ENCODE results near the gene FBXW12.
"Not testable (repeated sequence)": the region's sequence is repeated elsewhere in the genome, so short reads cannot be mapped to it uniquely, and the experiment has no call there.

FBXW12 gene

GRCh38 chr3:48371651-48372376, at the start of gene FBXW12:
TSS of gene FBXW12 (plus strand) at chr3:48372219. CDS start at chr3:48372768, 549 bp downstream.
- DNase-seq (ENCODE audit: low spot score), result no peak

- DNase-seq (ENCODE audit: low spot score), result not testable (repeated sequence)
Observed at GRCh38 chr3:48331706-48332435, 40.1 kb upstream of the FBXW12 start.

GRCh38 chr3:48333346-48334245, 38.4 kb upstream of the FBXW12 start, which contains the start of gene SPINK8:
TSS of gene SPINK8 (minus strand) at chr3:48333661. CDS start at chr3:48328341, 5,320 bp downstream.
- DNase-seq (ENCODE audit: low spot score), result not testable (repeated sequence)

- no peak for DNase-seq (ENCODE audit: low spot score)
Observed at GRCh38 chr3:48334605-48335004, 37.4 kb upstream of the FBXW12 start.

- DNase-seq (ENCODE audit: low spot score), result not testable (repeated sequence)
Observed at GRCh38 chr3:48335286-48335685, 36.7 kb upstream of the FBXW12 start.

GRCh38 chr3:48337536-48337935, 34.5 kb upstream of the FBXW12 start:
- not testable (repeated sequence) for DNase-seq (ENCODE audit: low spot score)

GRCh38 chr3:48338635-48339034, 33.4 kb upstream of the FBXW12 start:
- no peak for DNase-seq (ENCODE audit: low spot score)

GRCh38 chr3:48343432-48343831, 28.6 kb upstream of the FBXW12 start:
- DNase-seq (ENCODE audit: low spot score), result no peak

GRCh38 chr3:48344867-48345507, 27.0 kb upstream of the FBXW12 start:
- no peak for DNase-seq (ENCODE audit: low spot score)

- DNase-seq (ENCODE audit: low spot score), result no peak
Observed at GRCh38 chr3:48345946-48346572, 26.0 kb upstream of the FBXW12 start.

- DNase-seq (ENCODE audit: low spot score), result no peak
Observed at GRCh38 chr3:48347500-48347899, 24.5 kb upstream of the FBXW12 start.

GRCh38 chr3:48352546-48352945, 19.5 kb upstream of the FBXW12 start:
- DNase-seq (ENCODE audit: low spot score), result no peak

- no peak for DNase-seq (ENCODE audit: low spot score)
Observed at GRCh38 chr3:48353987-48354386, 18.0 kb upstream of the FBXW12 start.

GRCh38 chr3:48356419-48356818, 15.6 kb upstream of the FBXW12 start:
- DNase-seq (ENCODE audit: low spot score), result no peak

GRCh38 chr3:48361928-48362327, 10.1 kb upstream of the FBXW12 start:
- no peak for DNase-seq (ENCODE audit: low spot score)

GRCh38 chr3:48364840-48365239, 7.2 kb upstream of the FBXW12 start:
- no peak for DNase-seq (ENCODE audit: low spot score)

- DNase-seq (ENCODE audit: low spot score), result no peak
Observed at GRCh38 chr3:48367201-48367600, 4.8 kb upstream of the FBXW12 start.

- DNase-seq (ENCODE audit: low spot score), result no peak
Observed at GRCh38 chr3:48369693-48370332, 2.2 kb upstream of the FBXW12 start.

- DNase-seq (ENCODE audit: low spot score), result no peak
Observed at GRCh38 chr3:48370333-48370713, 1.7 kb upstream of the FBXW12 start.

GRCh38 chr3:48372377-48372770, 355 bp downstream of the FBXW12 start:
- DNase-seq (ENCODE audit: low spot score), result no peak
